Thyroid gland (tissue), 4 donors: ENCODE measurements around the gene HMGN2.

ENCODE experiments used
- POLR2A ChIP-seq, 2 donors: fragments of 450-650 bp; IDR thresholded peaks; one replicate each; pipeline ENCODE4 v1.6.1; 2017; ENCODE audit warnings: antibody characterized with exemption in 2 of 2, mild to moderate bottlenecking in 2 of 2, moderate library complexity in 1 of 2
- TF ChIP-seq, protein P1 (sequence below), 6 experiments: fragments of 200-600 bp in 3 of 6; fragments of 450-650 bp in 3 of 6; sonication (generic) in 3 of 6; IDR thresholded peaks; one replicate each; pipeline ENCODE4 v1.5.1; 2016 to 2019; ENCODE audit warnings: antibody characterized with exemption in 6 of 6, mild to moderate bottlenecking in 2 of 6, inconsistent platforms in 1 of 6, moderate library complexity in 1 of 6

- TF ChIP-seq, protein P1, sequence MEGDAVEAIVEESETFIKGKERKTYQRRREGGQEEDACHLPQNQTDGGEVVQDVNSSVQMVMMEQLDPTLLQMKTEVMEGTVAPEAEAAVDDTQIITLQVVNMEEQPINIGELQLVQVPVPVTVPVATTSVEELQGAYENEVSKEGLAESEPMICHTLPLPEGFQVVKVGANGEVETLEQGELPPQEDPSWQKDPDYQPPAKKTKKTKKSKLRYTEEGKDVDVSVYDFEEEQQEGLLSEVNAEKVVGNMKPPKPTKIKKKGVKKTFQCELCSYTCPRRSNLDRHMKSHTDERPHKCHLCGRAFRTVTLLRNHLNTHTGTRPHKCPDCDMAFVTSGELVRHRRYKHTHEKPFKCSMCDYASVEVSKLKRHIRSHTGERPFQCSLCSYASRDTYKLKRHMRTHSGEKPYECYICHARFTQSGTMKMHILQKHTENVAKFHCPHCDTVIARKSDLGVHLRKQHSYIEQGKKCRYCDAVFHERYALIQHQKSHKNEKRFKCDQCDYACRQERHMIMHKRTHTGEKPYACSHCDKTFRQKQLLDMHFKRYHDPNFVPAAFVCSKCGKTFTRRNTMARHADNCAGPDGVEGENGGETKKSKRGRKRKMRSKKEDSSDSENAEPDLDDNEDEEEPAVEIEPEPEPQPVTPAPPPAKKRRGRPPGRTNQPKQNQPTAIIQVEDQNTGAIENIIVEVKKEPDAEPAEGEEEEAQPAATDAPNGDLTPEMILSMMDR (IDR thresholded peaks at IDR 0.05), result no peak
- TF ChIP-seq POLR2A (IDR thresholded peaks at IDR 0.05), result no peak
These were observed 2.6 kb downstream of the HMGN2 start for GRCh38 chr1:26474818-26475217.
